PC-3 (cell line): Measurements from ENCODE around the gene RAB26. TPM values are rescaled to one million over a fixed set of nuclear protein-coding genes. Genes with fewer than 3 reads are reported as not detected.

Experiments used
- ATAC-seq: fragments of 200-7000 bp; cut with Tn5 transposase; 2 replicates; pipeline ENCODE4 v1.9.1; 2020; ENCODE audit warnings: mild to moderate bottlenecking, moderate library complexity
- BruUV-seq: library from RNA; stranded (reverse); fragments of 400-500 nt; replicated peaks from 2 replicates; lab custom pipeline; 2021; lab: Mats Ljungman, UMichigan
- CTCF ChIA-PET: fragments of 300-600 bp; sonication (Branson Sonifier 250); formaldehyde crosslinking; loops from one replicate; lab custom pipeline; 2022; ENCODE audit warnings: antibody characterized with exemption; lab: Charles Lee
- POLR2A ChIA-PET: fragments of 300-600 bp; sonication (Branson Sonifier 250); formaldehyde crosslinking; loops from one replicate; lab custom pipeline; 2022; ENCODE audit warnings: antibody characterized with exemption; ENCODE audit not compliant: unreplicated experiment; lab: Charles Lee
- DNase-seq: peaks from one replicate; pipeline ENCODE4 v3.0.0-alpha.2; 2015
- H2AFZ ChIP-seq: fragments of 300-600 bp; sonication (generic); 2 replicates; pipeline ENCODE4 v1.6.0; 2016; ENCODE audit warnings: antibody characterized with exemption, low read length
- H3F3A ChIP-seq: fragments of 300-600 bp; sonication (generic); one replicate; pipeline ENCODE4 v1.6.0; 2017; ENCODE audit warnings: antibody characterized with exemption, low read length, control low read depth, mild to moderate bottlenecking; ENCODE audit not compliant: unreplicated experiment
- H3K27ac ChIP-seq: fragments of 300-600 bp; sonication (generic); 2 replicates; pipeline ENCODE4 v1.5.1; 2016; ENCODE audit warnings: mild to moderate bottlenecking, low read length
- H3K27me3 ChIP-seq: fragments of 300-600 bp; sonication (generic); 2 replicates; pipeline ENCODE4 v1.6.1; 2016; ENCODE audit warnings: low read length, mixed read lengths
- H3K36me3 ChIP-seq: fragments of 300-600 bp; sonication (generic); 2 replicates; pipeline ENCODE4 v1.6.1; 2016; ENCODE audit warnings: low read depth, mixed run types, low read length, mixed read lengths
- H3K4me1 ChIP-seq: fragments of 300-600 bp; sonication (generic); 2 replicates; pipeline ENCODE4 v1.5.1; 2016; ENCODE audit warnings: low read length; ENCODE audit not compliant: insufficient read depth
- H3K4me2 ChIP-seq: fragments of 300-600 bp; sonication (generic); 2 replicates; pipeline ENCODE4 v1.6.0; 2016; ENCODE audit warnings: low read length
- H3K4me3 ChIP-seq: fragments of 300-600 bp; sonication (generic); 2 replicates; pipeline ENCODE4 v1.5.1; 2016; ENCODE audit warnings: mild to moderate bottlenecking, low read length, mixed read lengths
- H3K79me2 ChIP-seq: fragments of 300-600 bp; sonication (generic); 2 replicates; pipeline ENCODE4 v1.6.1; 2017; ENCODE audit warnings: low read length, mixed read lengths
- H3K9ac ChIP-seq: fragments of 300-600 bp; sonication (generic); 2 replicates; pipeline ENCODE4 v1.6.0; 2016; ENCODE audit warnings: mild to moderate bottlenecking, low read length
- H3K9me2 ChIP-seq: fragments of 300-600 bp; sonication (generic); replicated peaks from 2 replicates; pipeline ENCODE4 v1.6.1; 2016; ENCODE audit warnings: mixed run types, low read length, mixed read lengths
- H3K9me3 ChIP-seq: fragments of 300-600 bp; sonication (generic); 2 replicates; pipeline ENCODE4 v1.6.1; 2016; ENCODE audit warnings: low read length, mixed read lengths
- H4K20me1 ChIP-seq: fragments of 300-600 bp; sonication (generic); 2 replicates; pipeline ENCODE4 v1.6.1; 2016; ENCODE audit warnings: low read length, mixed read lengths
- CTCF ChIP-seq: fragments of 300-600 bp; sonication (generic); conservative IDR thresholded peaks from 2 replicates; pipeline ENCODE4 v1.5.1; 2017; ENCODE audit warnings: antibody characterized with exemption, low read depth, mild to moderate bottlenecking, low read length
- EZH2 ChIP-seq: fragments of 300-600 bp; sonication (generic); IDR thresholded peaks from one replicate; pipeline ENCODE4 v1.6.1; 2017; ENCODE audit warnings: antibody characterized with exemption, mild to moderate bottlenecking, low read length; ENCODE audit not compliant: unreplicated experiment
- EZH2phosphoT487 ChIP-seq: fragments of 300-600 bp; sonication (generic); IDR thresholded peaks from 2 replicates; pipeline ENCODE4 v1.6.1; 2018; ENCODE audit warnings: mild to moderate bottlenecking, antibody characterized with exemption, low read length, borderline replicate concordance
- intact Hi-C: fragments of 100-400 bp; cut with micrococcal nuclease; formaldehyde crosslinking; loops from 2 replicates; pipeline ENCODE4 v1.9.0; 2023
- total RNA-seq: library from RNA; depleted of rRNA; stranded (reverse); fragments of >200 nt; gene quantifications from 2 replicates; pipeline ENCODE4 v1.2.3, GENCODE V29; 2014

RAB26 gene
- total RNA-seq, 1 experiment from 2014 or later, result 5.6 TPM

GRCh38 chr16:2172688-2173335 lies 24.4 kb downstream of the RAB26 start:
- no peaks in the 10 kb centered on the region for H3K9me2 ChIP-seq
- H4K20me1 ChIP-seq, result no peaks in the 10 kb centered on the region
- no TSS peak for BruUV-seq
- H3K9ac ChIP-seq, result no peak overlapping the region
- no peaks in the 10 kb centered on the region for H3K27me3 ChIP-seq
- H3K9me3 ChIP-seq, result no peaks in the 10 kb centered on the region
- no peaks in the 10 kb centered on the region for H3K4me1 ChIP-seq
- no peaks in the 10 kb centered on the region for H3F3A ChIP-seq
- ChIA-PET POLR2A (no interaction called here), CTCF (no interaction called here)
- DNase-seq (no peak), ATAC-seq (no peak)
- H3K27ac ChIP-seq, result no peak overlapping the region
- no peak overlapping the region for H3K4me2 ChIP-seq
- intact Hi-C loops, result no loop called here
- no peak for TF ChIP-seq EZH2
- no peak for TF ChIP-seq EZH2phosphoT487
- no peak for TF ChIP-seq CTCF
- H2AFZ ChIP-seq, result no peak overlapping the region
- H3K36me3 ChIP-seq, result no peaks in the 10 kb centered on the region
- H3K79me2 ChIP-seq, result no peaks in the 10 kb centered on the region
- H3K4me3 ChIP-seq, result no peak overlapping the region

DNA sequence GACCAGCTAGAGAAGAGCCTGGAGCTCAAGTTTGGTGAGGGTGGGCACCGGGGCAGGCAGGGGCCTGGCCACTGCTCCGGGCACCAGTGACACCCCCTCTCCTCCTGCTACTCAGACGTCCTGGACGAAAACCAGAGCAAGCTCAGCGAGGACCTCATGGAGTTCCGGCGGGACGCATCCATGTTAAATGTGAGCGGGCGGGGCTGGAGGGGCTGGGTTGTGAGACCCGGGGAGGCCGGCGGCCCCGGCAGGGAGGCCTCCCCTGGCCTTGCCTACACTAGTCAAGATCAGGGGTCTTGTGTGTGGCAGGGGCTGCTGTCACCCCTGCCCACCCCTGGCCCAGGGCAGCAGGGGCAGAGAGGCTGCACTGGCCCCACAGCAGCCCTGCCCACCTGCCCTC lies 24.9 kb downstream of the RAB26 start:
- ChIA-PET POLR2A (no interaction called here), CTCF (no interaction called here)
- Histone ChIP-seq H3K27me3 (no peaks in the 10 kb centered on the region), H3K9me3 (no peaks in the 10 kb centered on the region), H3K36me3 (no peaks in the 10 kb centered on the region), H3K27ac (no peak overlapping the region), H3K79me2 (no peaks in the 10 kb centered on the region), H2AFZ (no peak overlapping the region), H3K4me1 (no peaks in the 10 kb centered on the region), H3K4me3 (no peak overlapping the region), H4K20me1 (no peaks in the 10 kb centered on the region), H3K9ac (no peak overlapping the region), H3K4me2 (no peak overlapping the region), H3F3A (no peaks in the 10 kb centered on the region), H3K9me2 (no peaks in the 10 kb centered on the region)
- DNase-seq, result no peak
- intact Hi-C loops, result no loop called here
- TF ChIP-seq EZH2, result no peak
- TF ChIP-seq EZH2phosphoT487, result no peak
- TF ChIP-seq CTCF, result no peak
- no TSS peak for BruUV-seq
- no peak for ATAC-seq

- Histone ChIP-seq H3K4me2 (no peak overlapping the region), H3K9me3 (no peaks in the 10 kb centered on the region), H3K4me1 (no peaks in the 10 kb centered on the region), H3K9ac (no peak overlapping the region), H3K9me2 (no peaks in the 10 kb centered on the region), H2AFZ (no peak overlapping the region), H3K79me2 (no peaks in the 10 kb centered on the region), H3K4me3 (no peak overlapping the region), H3F3A (no peaks in the 10 kb centered on the region), H3K27me3 (no peaks in the 10 kb centered on the region), H3K36me3 (no peaks in the 10 kb centered on the region), H4K20me1 (no peaks in the 10 kb centered on the region), H3K27ac (no peak overlapping the region)
- ATAC-seq (no peak), DNase-seq (no peak)
- intact Hi-C loops, result no loop called here
- BruUV-seq, result no TSS peak
- POLR2A ChIA-PET, result no interaction called here
- CTCF ChIA-PET, result no interaction called here
- TF ChIP-seq EZH2 (no peak), EZH2phosphoT487 (no peak), CTCF (no peak)
Measured at GRCh38 chr16:2173916-2174315, 25.5 kb downstream of the RAB26 start.
